Globus pallidus (tissue), 1 donor: Measurements from ENCODE around the gene TRAF1.

ENCODE experiments used
- DNase-seq: peaks from one replicate; pipeline ENCODE4 v3.0.0-alpha.2; 2015; ENCODE audit warnings: low spot score

TRAF1 gene

DNA sequence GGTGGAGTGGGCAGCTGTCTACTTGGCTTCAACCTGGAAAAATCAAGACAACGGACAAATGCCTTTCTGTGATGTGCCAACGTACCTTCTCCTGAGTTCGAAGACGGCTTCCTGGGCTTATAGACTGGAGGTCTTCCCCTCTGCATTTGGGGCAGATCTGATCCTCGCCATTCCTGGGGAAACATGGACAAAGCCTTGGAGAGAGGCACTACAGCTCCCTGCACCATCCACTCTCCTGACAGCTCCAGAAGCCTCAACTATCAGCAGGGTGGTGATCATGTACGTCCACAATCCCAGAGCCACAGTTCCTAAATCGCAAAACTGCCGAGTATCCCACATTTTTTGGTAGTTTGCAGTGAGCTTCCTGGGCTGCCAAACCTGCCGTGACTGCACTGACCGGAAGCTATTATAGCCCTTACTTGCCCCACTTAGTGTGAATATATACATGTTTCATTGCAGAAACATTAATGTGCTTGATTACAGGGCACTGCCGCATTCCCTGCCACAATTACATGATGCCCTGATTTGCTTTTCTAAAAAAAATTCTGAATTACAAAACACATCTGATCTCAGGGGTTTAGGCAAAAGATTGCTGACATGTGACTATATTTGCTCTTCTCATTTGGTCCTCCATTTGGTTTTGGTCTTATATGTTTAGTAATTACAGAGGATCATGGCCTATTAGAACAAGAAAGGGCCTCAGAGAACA is 2.8 kb downstream of the TRAF1 start:
- DNase-seq = no peak

DNA sequence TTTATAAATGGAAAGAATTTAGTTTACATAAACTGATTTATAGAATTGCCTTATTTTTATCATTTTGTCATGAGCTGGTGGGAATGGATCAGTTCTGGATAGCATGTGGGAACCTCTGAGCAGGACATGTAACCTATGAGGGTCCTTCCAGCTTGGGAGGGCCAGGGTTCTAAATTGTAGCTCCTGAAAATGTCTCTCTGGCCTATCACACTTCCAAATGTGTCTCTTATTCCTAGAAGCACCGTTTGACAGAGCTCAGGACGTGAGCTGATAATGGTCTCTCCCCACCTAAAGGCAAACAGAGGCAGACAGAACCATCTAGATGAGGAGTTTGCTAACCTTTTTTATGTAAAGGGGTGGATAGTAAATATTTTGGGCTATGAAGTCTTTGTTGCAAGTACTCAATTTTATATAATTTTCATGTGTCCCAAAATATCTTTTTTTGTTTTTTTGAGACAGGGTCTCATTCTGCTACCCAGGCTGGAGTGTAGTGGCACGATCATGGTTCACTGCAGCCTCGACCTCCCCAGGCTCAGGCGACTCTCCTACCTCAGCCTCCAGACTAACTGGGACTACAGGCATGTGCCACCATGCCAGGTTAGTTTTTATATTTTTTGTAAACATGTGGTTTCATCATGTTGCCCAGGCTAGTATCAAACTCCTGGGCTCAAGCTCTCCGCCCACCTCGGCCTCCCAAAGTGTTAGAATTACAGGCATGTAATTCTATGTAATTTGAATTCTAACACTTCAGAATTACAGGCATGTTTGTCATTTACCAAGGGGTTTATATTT is 4.0 kb downstream of the TRAF1 start:
- DNase-seq = no peak

GRCh38 chr9:120921661-120922181 is 4.9 kb downstream of the TRAF1 start:
- no peak for DNase-seq

GRCh38 chr9:120920806-120921178 is 5.8 kb downstream of the TRAF1 start:
- no peak for DNase-seq

DNA sequence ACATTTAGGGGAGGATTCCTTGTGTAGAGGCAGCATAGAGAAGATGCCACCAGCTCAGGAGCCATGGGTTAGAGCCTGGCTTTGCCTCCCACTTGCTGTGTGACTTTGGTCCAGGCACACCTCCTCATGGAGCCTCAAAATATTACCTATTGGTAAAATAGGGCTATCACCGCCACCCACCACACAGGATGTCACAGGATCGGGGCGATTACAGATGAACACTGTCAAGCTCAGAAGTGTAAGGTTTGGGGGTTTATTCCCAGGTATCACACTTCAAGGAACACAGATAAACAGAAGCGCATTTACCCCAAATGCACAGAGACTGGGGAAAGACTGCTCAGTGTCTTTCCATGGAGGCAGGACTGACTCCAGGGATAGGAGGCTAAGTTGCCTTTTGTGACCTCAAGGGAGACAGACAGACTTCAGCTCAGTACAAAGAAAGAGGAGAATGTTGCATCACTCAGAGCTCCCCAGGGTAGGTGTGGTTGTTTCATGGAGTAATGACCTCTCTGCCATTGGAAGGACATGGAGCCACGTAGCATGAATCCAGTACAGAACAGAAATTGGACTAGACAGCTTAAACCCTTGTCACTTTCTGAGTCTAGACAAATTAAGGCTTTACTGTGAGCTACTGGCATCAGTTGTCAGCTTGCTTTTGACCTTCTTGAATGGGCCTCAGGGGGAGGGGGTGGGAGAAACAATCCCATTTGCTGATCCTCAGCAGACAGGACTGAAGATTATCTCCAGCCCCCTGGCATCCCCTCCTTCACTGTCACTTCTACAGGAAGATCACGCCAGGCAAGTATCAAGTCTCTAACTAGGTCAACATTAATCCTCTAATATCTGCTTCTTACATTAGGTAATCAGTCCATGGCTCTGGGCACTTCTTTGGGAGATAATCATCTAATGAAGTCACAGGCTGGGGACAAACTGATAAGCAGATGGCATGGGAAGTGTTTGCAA is 6.5 kb downstream of the TRAF1 start:
- no peak for DNase-seq

DNA sequence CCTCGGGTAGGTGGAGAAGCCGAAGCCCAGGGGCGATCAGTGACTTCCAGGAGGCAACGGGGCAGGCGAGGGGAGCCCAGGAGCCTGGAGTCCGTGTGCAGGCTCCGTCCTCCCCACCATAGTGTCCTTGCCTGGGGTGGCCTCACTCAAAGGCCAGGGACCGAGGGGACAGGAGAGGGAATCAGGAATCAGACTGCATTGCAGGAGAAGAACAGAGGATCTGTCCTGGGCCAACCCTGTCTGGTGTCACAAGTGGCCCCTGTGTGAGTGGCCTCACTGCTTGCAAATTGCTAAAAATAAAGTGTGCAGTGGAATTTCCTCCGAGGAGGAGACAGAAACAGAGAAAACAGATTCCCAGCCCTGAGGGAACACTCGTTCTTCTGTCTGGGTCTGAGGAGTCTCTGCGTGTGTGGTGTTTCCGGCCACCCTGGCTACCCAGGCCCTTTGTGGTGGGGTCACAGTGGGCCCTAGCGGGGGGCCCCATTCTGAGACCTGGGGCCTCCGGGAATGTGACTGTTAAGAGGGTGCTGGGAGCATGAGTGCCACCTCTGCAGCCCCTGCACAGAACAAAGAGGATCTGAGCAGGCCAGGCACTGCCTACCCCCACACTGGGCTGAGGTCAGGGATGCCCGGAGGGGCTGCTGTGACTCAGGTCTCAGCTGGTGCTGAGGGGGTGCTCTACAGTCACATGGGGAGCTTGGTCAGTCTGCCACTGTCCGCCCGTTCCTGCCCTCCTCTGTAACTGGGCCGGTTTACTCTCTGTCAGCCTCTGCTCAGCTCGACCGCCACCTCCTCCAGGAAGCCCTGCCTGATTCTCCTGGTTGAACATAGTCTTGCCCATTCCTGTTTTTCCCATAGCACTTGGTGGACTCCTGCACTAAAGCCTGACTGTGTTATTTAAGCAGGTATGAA is 7.4 kb downstream of the TRAF1 start:
- no peak for DNase-seq

DNA sequence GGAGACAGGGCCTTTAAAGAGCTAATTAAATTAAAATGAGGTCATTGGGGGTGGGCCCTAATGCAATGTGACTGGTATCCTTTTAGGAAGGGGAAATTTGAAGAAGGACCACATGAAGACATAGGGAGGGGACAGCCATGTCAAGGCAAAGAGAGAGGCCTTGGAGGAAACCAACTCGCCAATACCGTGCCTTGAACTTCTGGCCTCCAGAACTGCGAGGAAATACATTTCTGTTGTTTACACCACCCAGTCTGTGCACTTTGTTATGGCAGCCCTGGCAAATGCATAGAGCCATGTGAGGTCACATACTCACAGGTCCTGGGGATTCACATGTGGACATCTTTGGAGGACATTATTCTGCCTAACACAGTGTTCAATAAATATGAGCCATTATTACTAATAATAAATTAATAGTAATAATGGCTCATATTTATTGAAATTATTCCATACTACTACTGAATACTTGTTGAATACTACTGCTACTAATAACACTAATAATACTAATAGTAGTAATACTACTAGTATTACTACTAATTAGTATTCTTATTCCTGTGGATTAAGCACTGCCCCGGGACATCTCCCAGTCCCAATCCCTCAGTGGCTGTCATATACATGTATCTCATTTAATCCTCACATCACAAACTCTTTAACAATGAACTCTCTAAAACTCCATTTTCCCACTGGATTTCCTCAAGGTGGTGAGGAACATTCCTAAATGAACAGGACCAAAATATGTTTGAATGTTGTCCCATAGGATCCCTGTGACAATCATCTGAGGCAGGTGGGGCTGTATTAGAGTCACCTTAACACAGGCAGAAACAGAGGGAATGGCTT is 8.4 kb downstream of the TRAF1 start:
- no peak for DNase-seq

GRCh38 chr9:120916991-120917880 is 9.4 kb downstream of the TRAF1 start:
- DNase-seq = no peak

- DNase-seq = peak; percentile 74
Observed at GRCh38 chr9:120916588-120916987, 10.0 kb downstream of the TRAF1 start.

GRCh38 chr9:120915854-120916470 is 10.6 kb downstream of the TRAF1 start:
- DNase-seq = peak; percentile 70

GRCh38 chr9:120914953-120915352 is 11.6 kb downstream of the TRAF1 start:
- DNase-seq = no peak

DNA sequence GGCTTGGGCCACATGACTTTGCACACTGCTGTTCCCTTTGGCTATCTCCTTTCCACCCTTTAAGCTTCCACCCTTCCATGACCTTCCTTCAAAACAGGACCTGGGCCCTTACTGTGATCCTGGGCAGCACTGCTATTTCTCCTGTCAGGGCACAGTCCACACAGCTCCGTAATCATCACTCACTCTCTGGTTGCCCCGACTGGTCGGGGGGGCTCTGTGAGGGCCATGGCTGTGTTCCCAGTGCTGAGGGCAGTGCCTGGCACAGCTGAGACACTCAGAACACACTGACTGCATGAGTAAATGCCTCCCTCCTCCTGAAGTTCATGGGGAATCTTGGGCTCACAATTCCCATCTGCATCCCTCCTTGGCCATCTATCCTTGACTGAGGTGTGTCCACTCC is 12.2 kb downstream of the TRAF1 start:
- DNase-seq = peak; percentile 94

- DNase-seq = peak; percentile 48
Observed at GRCh38 chr9:120913647-120914264, 12.8 kb downstream of the TRAF1 start.

DNA sequence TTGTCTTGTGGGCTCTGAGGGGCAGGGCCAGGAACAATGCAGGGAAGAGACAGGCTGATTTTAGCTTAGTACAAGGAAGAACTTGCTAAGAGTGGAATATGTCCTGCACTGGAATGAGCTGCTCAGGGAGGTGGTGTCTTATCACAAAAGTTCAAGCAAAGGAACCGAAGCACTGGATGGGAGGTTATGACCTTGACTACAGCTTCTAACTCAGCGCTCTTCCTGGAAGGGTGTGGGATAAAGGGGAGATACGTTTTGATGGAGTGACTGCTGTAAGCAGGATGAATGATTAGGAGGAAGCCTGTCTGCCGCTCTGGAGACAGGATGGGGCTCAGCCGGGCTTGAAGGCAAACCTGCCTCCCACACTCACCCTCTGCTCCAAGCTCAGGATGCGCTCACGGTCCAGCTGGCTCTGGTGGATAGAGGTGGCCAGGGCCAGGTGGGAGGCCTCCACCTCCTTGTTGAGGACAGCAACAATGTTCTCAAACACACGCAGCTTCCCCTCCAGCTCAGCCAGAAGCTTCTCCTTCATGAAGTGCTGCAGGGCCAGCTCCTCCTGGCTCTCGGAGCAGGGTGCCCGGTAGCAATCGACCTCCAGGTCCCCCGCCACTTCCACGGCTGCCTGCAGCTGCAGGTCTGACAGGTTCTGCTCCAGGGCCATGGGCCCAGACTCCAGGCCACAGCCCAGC is 13.5 kb downstream of the TRAF1 start:
- no peak for DNase-seq

DNA sequence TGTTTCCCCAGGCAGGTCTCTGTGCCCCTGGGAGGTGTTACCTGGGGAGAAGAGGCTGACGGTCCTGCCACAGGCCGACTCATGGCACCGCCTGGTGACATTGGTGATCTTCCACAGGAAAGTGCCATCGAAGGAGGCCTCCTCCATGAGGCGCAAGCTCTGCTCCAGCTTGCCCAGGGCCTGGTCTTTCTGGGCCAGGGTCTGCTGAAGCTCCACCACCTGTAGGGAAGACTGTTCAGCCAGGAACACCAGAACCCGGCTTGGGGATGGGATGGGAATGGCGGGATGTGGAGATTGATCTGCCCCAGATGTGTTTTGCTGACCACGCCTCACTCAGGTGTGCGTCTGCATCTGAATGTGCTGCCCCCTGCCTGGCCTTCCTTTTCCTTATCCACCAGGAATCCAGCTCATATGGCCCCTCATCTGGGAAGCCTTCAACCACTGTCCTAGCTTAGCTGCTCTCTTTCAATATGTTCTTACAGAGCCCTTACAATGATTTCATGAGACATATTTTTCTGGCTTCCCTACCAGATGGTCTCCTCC is 15.2 kb downstream of the TRAF1 start:
- DNase-seq = no peak

DNA sequence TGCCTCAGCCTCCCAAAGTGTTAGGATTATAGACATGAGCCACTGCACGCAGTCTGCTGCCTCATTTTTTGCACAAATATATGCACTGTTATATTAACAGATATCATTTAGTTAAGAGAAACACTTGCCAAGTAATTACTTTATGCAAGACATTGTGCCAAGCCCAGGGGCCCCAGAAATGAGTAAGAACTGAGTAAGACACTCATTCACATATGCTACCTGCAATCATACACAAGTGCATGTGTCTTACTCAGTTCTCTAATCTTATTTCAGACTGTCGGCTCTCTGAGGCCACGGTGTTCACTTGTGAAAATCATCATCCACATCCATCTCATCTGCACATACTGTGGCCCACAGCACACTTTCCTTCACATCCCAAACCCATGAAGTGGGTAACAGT is 16.0 kb downstream of the TRAF1 start:
- DNase-seq = no peak

- DNase-seq = no peak
Observed at GRCh38 chr9:120909904-120910303, 16.7 kb downstream of the TRAF1 start.
